Sigmoid colon (tissue), 4 donors: ENCODE data around the gene SPATA13.

Experiments used
- CTCF ChIP-seq, 4 experiments: fragments of 450-650 bp in 3 of 4; fragments of 200-600 bp in 1 of 4; IDR thresholded peaks; one replicate each; pipeline ENCODE4 v1.5.1; 2016 to 2019; ENCODE audit warnings: antibody characterized with exemption in 4 of 4, mild to moderate bottlenecking in 3 of 4, moderate library complexity in 2 of 4
- POLR2AphosphoS5 ChIP-seq, 4 donors: sonication (generic); formaldehyde crosslinking; IDR thresholded peaks; one replicate each; pipeline ENCODE4 v1.6.1; 2017; ENCODE audit warnings: antibody characterized with exemption in 4 of 4

GRCh38 chr13:24234200-24234915, 73.8 kb downstream of the SPATA13 start:
- TF ChIP-seq CTCF (IDR thresholded peaks at IDR 0.05) (no peak), POLR2AphosphoS5 (IDR thresholded peaks at IDR 0.05) (no peak)
